ENCODE results near the gene OOSP3. TPM values are rescaled to one million over a fixed set of nuclear protein-coding genes. Genes with fewer than 3 reads are reported as not detected.

The OOSP3 gene
- polyA plus RNA-seq (2013), result 0.21 TPM

- Histone ChIP-seq H3K27ac (ENCODE audit: insufficient read depth in 1 of 2, low read depth in 1 of 2, low read length in 2 of 2, poor library complexity in 1 of 2, severe bottlenecking in 2 of 2) (no peak within 1 kb of the TSS), H3K36me3 (ENCODE audit: control insufficient read depth in 4 of 4, insufficient read depth in 4 of 4, low read length in 3 of 4) (no peaks in the 10 kb centered on the region), H3K9me3 (ENCODE audit: control extremely low read depth in 1 of 5, control insufficient read depth in 4 of 5, insufficient read depth in 2 of 5, low read depth in 1 of 5, low read length in 4 of 5) (no peaks in the 10 kb centered on the region), H3K4me3 (ENCODE audit: control insufficient read depth in 1 of 7, extremely low read depth in 1 of 7, insufficient read depth in 4 of 7, low read depth in 2 of 7, low read length in 6 of 7) (no peak within 1 kb of the TSS), H3K27me3 (replicated peaks in 2 of 5; ENCODE audit: control insufficient read depth in 4 of 5, insufficient read depth in 5 of 5, low read length in 4 of 5) (no peaks in the 10 kb centered on the region), H3K4me1 (ENCODE audit: control extremely low read depth in 1 of 4, control insufficient read depth in 4 of 4, insufficient read depth in 4 of 4, low read length in 3 of 4) (no peaks in the 10 kb centered on the region)
- DNase-seq, result no peak
- 100% methylated on average over 3 of the region's 5 CpGs for WGBS (ENCODE audit: insufficient coverage)
- CTCF ChIA-PET, result no interaction called here
- POLR2A ChIA-PET, result no interaction called here
These were observed at the start of gene OOSP3 for GRCh38 chr11:59878575-59878974. TSS of gene OOSP3 (plus strand) at chr11:59878782. CDS start at chr11:59878809, 27 bp downstream.

- CTCF ChIA-PET, result interaction anchor here (1.0 kb wide), 1 partner anchor 422 kb away, joined by 3 read pairs; no protein-coding TSS in a partner anchor
- POLR2A ChIA-PET, result no interaction called here
- no peak for DNase-seq
- H3K36me3 ChIP-seq (ENCODE audit: control insufficient read depth in 4 of 4, insufficient read depth in 4 of 4, low read length in 3 of 4), result no peaks in the 10 kb centered on the region
- no peaks in the 10 kb centered on the region for H3K27me3 ChIP-seq (replicated peaks in 2 of 5; ENCODE audit: control insufficient read depth in 4 of 5, insufficient read depth in 5 of 5, low read length in 4 of 5)
- 80% methylated on average over 1 of the region's 3 CpGs for WGBS (ENCODE audit: insufficient coverage)
- H3K27ac ChIP-seq (ENCODE audit: insufficient read depth in 1 of 2, low read depth in 1 of 2, low read length in 2 of 2, poor library complexity in 1 of 2, severe bottlenecking in 2 of 2), result no peak overlapping the region
- peaks cover 0 to 6% (median 0%) of the 10 kb centered on the region in 4 experiments for H3K4me1 ChIP-seq (ENCODE audit: control extremely low read depth in 1 of 4, control insufficient read depth in 4 of 4, insufficient read depth in 4 of 4, low read length in 3 of 4)
- no peaks in the 10 kb centered on the region for H3K9me3 ChIP-seq (ENCODE audit: control extremely low read depth in 1 of 5, control insufficient read depth in 4 of 5, insufficient read depth in 2 of 5, low read depth in 1 of 5, low read length in 4 of 5)
- no peak overlapping the region for H3K4me3 ChIP-seq (ENCODE audit: control insufficient read depth in 1 of 7, extremely low read depth in 1 of 7, insufficient read depth in 4 of 7, low read depth in 2 of 7, low read length in 6 of 7)
These were observed 49.2 kb upstream of the OOSP3 start for GRCh38 chr11:59829358-59829757.

GRCh38 chr11:59833602-59834001 is 45.0 kb upstream of the OOSP3 start:
- CTCF ChIA-PET, result interaction anchor here (1.0 kb wide), 1 partner anchor 86 kb away, joined by 3 read pairs; no protein-coding TSS in a partner anchor
- POLR2A ChIA-PET, result no interaction called here
- Histone ChIP-seq H3K27me3 (replicated peaks in 2 of 5; ENCODE audit: control insufficient read depth in 4 of 5, insufficient read depth in 5 of 5, low read length in 4 of 5) (no peaks in the 10 kb centered on the region), H3K4me1 (ENCODE audit: control extremely low read depth in 1 of 4, control insufficient read depth in 4 of 4, insufficient read depth in 4 of 4, low read length in 3 of 4) (peaks cover 0 to 6% (median 0%) of the 10 kb centered on the region in 4 experiments), H3K27ac (ENCODE audit: insufficient read depth in 1 of 2, low read depth in 1 of 2, low read length in 2 of 2, poor library complexity in 1 of 2, severe bottlenecking in 2 of 2) (no peak overlapping the region), H3K4me3 (ENCODE audit: control insufficient read depth in 1 of 7, extremely low read depth in 1 of 7, insufficient read depth in 4 of 7, low read depth in 2 of 7, low read length in 6 of 7) (no peak overlapping the region), H3K36me3 (ENCODE audit: control insufficient read depth in 4 of 4, insufficient read depth in 4 of 4, low read length in 3 of 4) (no peaks in the 10 kb centered on the region), H3K9me3 (ENCODE audit: control extremely low read depth in 1 of 5, control insufficient read depth in 4 of 5, insufficient read depth in 2 of 5, low read depth in 1 of 5, low read length in 4 of 5) (no peaks in the 10 kb centered on the region)
- 83% methylated on average over 1 of the region's 2 CpGs for WGBS (ENCODE audit: insufficient coverage)
- peak in 2 of 3 donors; percentile 45 for DNase-seq

- Histone ChIP-seq H3K4me1 (ENCODE audit: control extremely low read depth in 1 of 4, control insufficient read depth in 4 of 4, insufficient read depth in 4 of 4, low read length in 3 of 4) (no peaks in the 10 kb centered on the region), H3K27ac (ENCODE audit: insufficient read depth in 1 of 2, low read depth in 1 of 2, low read length in 2 of 2, poor library complexity in 1 of 2, severe bottlenecking in 2 of 2) (no peak overlapping the region), H3K36me3 (ENCODE audit: control insufficient read depth in 4 of 4, insufficient read depth in 4 of 4, low read length in 3 of 4) (no peaks in the 10 kb centered on the region), H3K27me3 (replicated peaks in 2 of 5; ENCODE audit: control insufficient read depth in 4 of 5, insufficient read depth in 5 of 5, low read length in 4 of 5) (no peaks in the 10 kb centered on the region), H3K4me3 (ENCODE audit: control insufficient read depth in 1 of 7, extremely low read depth in 1 of 7, insufficient read depth in 4 of 7, low read depth in 2 of 7, low read length in 6 of 7) (no peak overlapping the region), H3K9me3 (ENCODE audit: control extremely low read depth in 1 of 5, control insufficient read depth in 4 of 5, insufficient read depth in 2 of 5, low read depth in 1 of 5, low read length in 4 of 5) (no peaks in the 10 kb centered on the region)
- POLR2A ChIA-PET, result no interaction called here
- CTCF ChIA-PET, result no interaction called here
- DNase-seq, result no peak
These were observed 39.0 kb upstream of the OOSP3 start for GRCh38 chr11:59839615-59840014.

GRCh38 chr11:59841514-59841913 is 37.1 kb upstream of the OOSP3 start:
- no peaks in the 10 kb centered on the region for H3K27me3 ChIP-seq (replicated peaks in 2 of 5; ENCODE audit: control insufficient read depth in 4 of 5, insufficient read depth in 5 of 5, low read length in 4 of 5)
- no peaks in the 10 kb centered on the region for H3K9me3 ChIP-seq (ENCODE audit: control extremely low read depth in 1 of 5, control insufficient read depth in 4 of 5, insufficient read depth in 2 of 5, low read depth in 1 of 5, low read length in 4 of 5)
- H3K4me3 ChIP-seq (ENCODE audit: control insufficient read depth in 1 of 7, extremely low read depth in 1 of 7, insufficient read depth in 4 of 7, low read depth in 2 of 7, low read length in 6 of 7), result no peak overlapping the region
- no peaks in the 10 kb centered on the region for H3K4me1 ChIP-seq (ENCODE audit: control extremely low read depth in 1 of 4, control insufficient read depth in 4 of 4, insufficient read depth in 4 of 4, low read length in 3 of 4)
- H3K27ac ChIP-seq (ENCODE audit: insufficient read depth in 1 of 2, low read depth in 1 of 2, low read length in 2 of 2, poor library complexity in 1 of 2, severe bottlenecking in 2 of 2), result no peak overlapping the region
- no peak for DNase-seq
- WGBS (ENCODE audit: insufficient coverage), result 96% methylated on average over 2 of the region's 2 CpGs
- no peaks in the 10 kb centered on the region for H3K36me3 ChIP-seq (ENCODE audit: control insufficient read depth in 4 of 4, insufficient read depth in 4 of 4, low read length in 3 of 4)
- CTCF ChIA-PET, result no interaction called here
- POLR2A ChIA-PET, result no interaction called here

- Histone ChIP-seq H3K9me3 (ENCODE audit: control extremely low read depth in 1 of 5, control insufficient read depth in 4 of 5, insufficient read depth in 2 of 5, low read depth in 1 of 5, low read length in 4 of 5) (no peaks in the 10 kb centered on the region), H3K4me3 (ENCODE audit: control insufficient read depth in 1 of 7, extremely low read depth in 1 of 7, insufficient read depth in 4 of 7, low read depth in 2 of 7, low read length in 6 of 7) (no peak overlapping the region), H3K4me1 (ENCODE audit: control extremely low read depth in 1 of 4, control insufficient read depth in 4 of 4, insufficient read depth in 4 of 4, low read length in 3 of 4) (no peaks in the 10 kb centered on the region), H3K27ac (ENCODE audit: insufficient read depth in 1 of 2, low read depth in 1 of 2, low read length in 2 of 2, poor library complexity in 1 of 2, severe bottlenecking in 2 of 2) (no peak overlapping the region), H3K27me3 (replicated peaks in 2 of 5; ENCODE audit: control insufficient read depth in 4 of 5, insufficient read depth in 5 of 5, low read length in 4 of 5) (no peaks in the 10 kb centered on the region), H3K36me3 (ENCODE audit: control insufficient read depth in 4 of 4, insufficient read depth in 4 of 4, low read length in 3 of 4) (no peaks in the 10 kb centered on the region)
- WGBS (ENCODE audit: insufficient coverage), result 98% methylated on average over 12 of the region's 12 CpGs
- ChIA-PET POLR2A (no interaction called here), CTCF (no interaction called here)
- DNase-seq, result no peak
These were observed 36.3 kb upstream of the OOSP3 start for GRCh38 chr11:59842316-59842715.

GRCh38 chr11:59845399-59845798 is 33.2 kb upstream of the OOSP3 start, which contains the start of gene CBLIF:
TSS of gene CBLIF (minus strand) at chr11:59845499. CDS start at chr11:59845453, 46 bp downstream.
- DNase-seq, result no peak
- POLR2A ChIA-PET, result no interaction called here
- WGBS (ENCODE audit: insufficient coverage), result 100% methylated on average over 3 of the region's 4 CpGs
- Histone ChIP-seq H3K4me3 (ENCODE audit: control insufficient read depth in 1 of 7, extremely low read depth in 1 of 7, insufficient read depth in 4 of 7, low read depth in 2 of 7, low read length in 6 of 7) (no peak within 1 kb of the TSS), H3K9me3 (ENCODE audit: control extremely low read depth in 1 of 5, control insufficient read depth in 4 of 5, insufficient read depth in 2 of 5, low read depth in 1 of 5, low read length in 4 of 5) (no peaks in the 10 kb centered on the region), H3K4me1 (ENCODE audit: control extremely low read depth in 1 of 4, control insufficient read depth in 4 of 4, insufficient read depth in 4 of 4, low read length in 3 of 4) (peaks cover 0 to 9% (median 0%) of the 10 kb centered on the region in 4 experiments), H3K27me3 (replicated peaks in 2 of 5; ENCODE audit: control insufficient read depth in 4 of 5, insufficient read depth in 5 of 5, low read length in 4 of 5) (no peaks in the 10 kb centered on the region), H3K36me3 (ENCODE audit: control insufficient read depth in 4 of 4, insufficient read depth in 4 of 4, low read length in 3 of 4) (no peaks in the 10 kb centered on the region), H3K27ac (ENCODE audit: insufficient read depth in 1 of 2, low read depth in 1 of 2, low read length in 2 of 2, poor library complexity in 1 of 2, severe bottlenecking in 2 of 2) (no peak within 1 kb of the TSS)
- CTCF ChIA-PET, result interaction anchor here (1.3 kb wide), 1 partner anchor 18 kb away, joined by 4 read pairs; no protein-coding TSS in a partner anchor

Measured in common myeloid progenitor, CD34-positive (primary cell).